Measurements from ENCODE around the gene NEMP2.
A peak's percentile ranks its signal among the peaks of the same experiment; 100 is the strongest.

The NEMP2 gene

DNA sequence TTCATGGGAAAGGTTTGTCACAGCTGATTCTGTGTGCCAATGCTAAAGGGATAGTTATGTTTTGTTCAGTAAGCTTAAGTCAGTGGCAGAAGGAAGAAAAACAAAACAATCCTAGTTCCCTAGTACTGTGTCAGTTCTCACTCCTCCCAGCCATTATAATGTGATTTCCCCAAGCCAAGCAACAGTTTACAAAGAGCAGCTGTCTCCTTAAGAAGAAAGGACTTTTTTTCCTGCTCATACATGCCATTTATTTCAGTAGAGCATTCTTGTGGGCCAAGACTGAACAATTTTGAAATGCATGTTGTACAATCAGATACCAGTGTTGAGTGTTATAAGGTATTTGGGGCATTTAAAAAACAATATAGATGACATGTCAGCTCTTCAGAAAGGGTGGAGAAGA lies 52.1 kb downstream of the NEMP2 start:
- peaks cover 0 to 8% (median 2%) of the 10 kb centered on the region in 4 donors for H3K4me1 ChIP-seq
- intact Hi-C loops (cut with DNase I; ENCODE audit: low total_unique reads): no loop called here
- H3K9me3 ChIP-seq: no peaks in the 10 kb centered on the region
- no peaks in the 10 kb centered on the region for H3K36me3 ChIP-seq
- H3K27ac ChIP-seq: no peak overlapping the region
- TF ChIP-seq, protein P1, sequence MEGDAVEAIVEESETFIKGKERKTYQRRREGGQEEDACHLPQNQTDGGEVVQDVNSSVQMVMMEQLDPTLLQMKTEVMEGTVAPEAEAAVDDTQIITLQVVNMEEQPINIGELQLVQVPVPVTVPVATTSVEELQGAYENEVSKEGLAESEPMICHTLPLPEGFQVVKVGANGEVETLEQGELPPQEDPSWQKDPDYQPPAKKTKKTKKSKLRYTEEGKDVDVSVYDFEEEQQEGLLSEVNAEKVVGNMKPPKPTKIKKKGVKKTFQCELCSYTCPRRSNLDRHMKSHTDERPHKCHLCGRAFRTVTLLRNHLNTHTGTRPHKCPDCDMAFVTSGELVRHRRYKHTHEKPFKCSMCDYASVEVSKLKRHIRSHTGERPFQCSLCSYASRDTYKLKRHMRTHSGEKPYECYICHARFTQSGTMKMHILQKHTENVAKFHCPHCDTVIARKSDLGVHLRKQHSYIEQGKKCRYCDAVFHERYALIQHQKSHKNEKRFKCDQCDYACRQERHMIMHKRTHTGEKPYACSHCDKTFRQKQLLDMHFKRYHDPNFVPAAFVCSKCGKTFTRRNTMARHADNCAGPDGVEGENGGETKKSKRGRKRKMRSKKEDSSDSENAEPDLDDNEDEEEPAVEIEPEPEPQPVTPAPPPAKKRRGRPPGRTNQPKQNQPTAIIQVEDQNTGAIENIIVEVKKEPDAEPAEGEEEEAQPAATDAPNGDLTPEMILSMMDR (IDR thresholded peaks at IDR 0.05): no peak
- no peak overlapping the region for H3K4me3 ChIP-seq
- DNase-seq: no peak
- H3K27me3 ChIP-seq: no peaks in the 10 kb centered on the region

DNA sequence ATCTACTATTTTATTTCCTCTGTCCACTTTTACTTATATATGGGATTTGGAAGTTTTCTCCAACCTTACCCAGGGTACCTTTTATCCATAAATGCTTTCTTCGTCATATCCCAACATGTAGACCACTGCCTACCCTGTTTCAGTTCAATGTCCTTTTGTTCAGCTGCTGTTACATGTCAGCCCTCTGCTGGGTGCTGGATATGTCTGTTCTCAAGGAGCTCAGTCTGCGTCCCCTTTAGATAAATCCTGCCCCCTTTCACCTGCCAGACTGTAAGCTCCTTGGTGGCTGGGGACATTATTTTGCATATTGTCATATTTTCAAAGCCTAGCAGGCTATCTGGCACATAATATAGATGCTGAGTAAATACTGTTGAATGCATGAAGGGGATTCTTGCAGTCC lies 53.2 kb downstream of the NEMP2 start:
- H3K27ac ChIP-seq: no peak overlapping the region
- TF ChIP-seq, protein P1 (IDR thresholded peaks at IDR 0.05): no peak

DNA sequence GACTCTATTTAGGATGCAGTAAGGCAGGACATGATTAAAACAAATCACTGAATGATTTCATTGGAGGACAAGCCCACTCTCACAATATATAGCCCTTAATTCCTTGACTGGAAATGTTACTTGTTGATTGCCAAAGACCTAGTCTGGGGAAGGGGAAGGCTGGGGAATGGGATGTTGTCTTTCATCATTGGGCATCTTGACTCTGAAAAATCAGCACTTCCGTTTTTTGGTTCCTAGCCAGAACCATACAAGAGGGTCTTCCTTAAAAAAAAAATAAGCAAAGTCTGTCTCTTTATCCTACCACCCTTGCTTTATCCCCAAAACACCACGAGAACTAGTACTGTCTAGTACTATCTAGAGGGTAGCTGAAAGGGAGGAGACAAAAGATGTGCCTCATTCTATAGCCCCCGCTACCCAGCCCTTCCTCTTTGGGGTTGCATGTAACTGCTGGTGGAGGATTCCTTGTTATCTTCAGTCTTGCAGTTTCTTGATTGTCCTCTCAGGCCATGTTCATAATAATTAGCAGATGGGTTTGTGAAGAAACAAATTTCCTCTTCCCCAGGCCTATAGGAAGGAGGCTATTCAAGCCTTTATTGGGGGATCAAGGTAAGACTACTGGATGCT lies 55.8 kb downstream of the NEMP2 start:
- Histone ChIP-seq H3K4me3 (no peak overlapping the region), H3K27me3 (no peaks in the 10 kb centered on the region), H3K9me3 (no peaks in the 10 kb centered on the region), H3K4me1 (peaks cover 0 to 8% (median 2%) of the 10 kb centered on the region in 4 donors), H3K27ac (no peak overlapping the region), H3K36me3 (no peaks in the 10 kb centered on the region)
- DNase-seq: no peak
- intact Hi-C loops (cut with DNase I; ENCODE audit: low total_unique reads): no loop called here
- TF ChIP-seq, protein P1 (IDR thresholded peaks at IDR 0.05): no peak

More for the DNA sequence above, 53.2 kb downstream of the NEMP2 start:
- no peak for DNase-seq
- Histone ChIP-seq H3K4me1 (peaks cover 0 to 8% (median 2%) of the 10 kb centered on the region in 4 donors), H3K27me3 (no peaks in the 10 kb centered on the region), H3K9me3 (no peaks in the 10 kb centered on the region), H3K36me3 (no peaks in the 10 kb centered on the region), H3K4me3 (no peak overlapping the region)
- intact Hi-C loops (cut with DNase I; ENCODE audit: low total_unique reads): no loop called here

DNA sequence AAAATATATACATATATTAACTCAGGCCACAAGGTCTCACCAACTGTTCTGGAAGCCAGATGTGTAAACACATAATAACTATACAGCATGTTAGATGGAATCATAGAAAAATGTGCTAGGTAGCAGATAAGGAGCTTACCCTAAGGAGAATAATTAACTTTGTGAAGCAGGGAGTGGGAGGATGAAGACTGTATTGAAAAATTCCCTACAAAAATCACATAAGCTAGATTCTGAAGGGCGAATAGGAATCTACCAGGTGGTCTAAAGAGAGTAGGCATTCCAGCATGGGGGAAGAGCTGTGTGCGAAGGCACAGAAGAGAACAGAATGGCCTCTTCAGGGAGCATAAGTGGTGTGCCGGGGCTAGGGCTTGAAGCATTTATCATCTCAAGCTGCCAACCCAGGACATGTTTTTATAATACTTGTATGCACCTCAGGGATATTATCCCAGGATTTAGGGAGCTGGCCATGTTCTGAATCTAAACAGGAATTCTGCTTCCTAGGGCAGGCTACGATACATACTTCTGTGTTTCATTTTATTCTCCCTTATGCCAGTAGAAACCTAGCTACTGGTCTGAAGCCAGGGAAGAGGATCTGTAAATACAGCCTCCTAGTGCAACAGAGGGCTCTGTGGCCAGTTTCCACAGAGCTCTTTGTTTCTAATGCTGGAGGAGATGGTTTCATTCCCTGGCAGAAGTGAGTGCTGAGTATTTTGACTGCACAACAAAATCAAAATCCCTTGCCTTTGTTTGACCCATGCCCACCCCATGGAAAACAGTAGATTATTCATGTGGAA lies 56.7 kb downstream of the NEMP2 start:
- TF ChIP-seq, protein P1 (IDR thresholded peaks at IDR 0.05): no peak
- Histone ChIP-seq H3K27ac (no peak overlapping the region), H3K4me3 (no peak overlapping the region), H3K27me3 (no peaks in the 10 kb centered on the region), H3K9me3 (no peaks in the 10 kb centered on the region), H3K4me1 (peaks cover 0 to 8% (median 2%) of the 10 kb centered on the region in 4 donors), H3K36me3 (no peaks in the 10 kb centered on the region)
- intact Hi-C loops (cut with DNase I; ENCODE audit: low total_unique reads): no loop called here
- DNase-seq: no peak

DNA sequence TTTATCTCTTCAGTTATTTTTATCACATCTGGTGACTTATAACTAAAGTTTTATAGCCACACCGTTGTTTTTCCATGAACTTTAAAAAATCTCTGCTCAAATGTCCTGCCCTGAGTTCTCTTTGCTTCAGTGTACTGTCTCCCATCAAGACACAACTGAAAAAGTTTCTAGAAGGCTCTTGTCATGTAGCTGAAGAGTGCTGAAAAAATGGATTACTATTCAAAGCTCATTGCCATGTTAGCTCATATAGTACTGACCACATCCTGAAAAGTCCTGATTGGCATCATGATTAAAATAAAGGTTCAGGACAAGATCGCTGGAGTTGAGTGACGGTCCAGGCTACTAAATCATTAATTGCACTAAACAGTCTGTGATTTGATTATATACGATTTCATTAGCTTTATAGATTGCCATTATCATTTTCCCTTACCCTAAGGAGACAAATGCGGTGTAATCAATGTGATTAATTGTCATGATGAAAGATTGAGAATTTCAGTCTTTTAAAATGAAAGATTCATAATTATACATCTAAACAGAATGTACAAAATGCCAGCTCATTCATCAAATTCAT lies 64.2 kb downstream of the NEMP2 start:
- peaks cover 0 to 34% (median 19%) of the 10 kb centered on the region in 4 donors for H3K4me1 ChIP-seq
- H3K36me3 ChIP-seq: peaks cover 4 to 7% (median 6%) of the 10 kb centered on the region in 3 donors
- intact Hi-C loops (cut with DNase I; ENCODE audit: low total_unique reads): no loop called here
- TF ChIP-seq, protein P1 (IDR thresholded peaks at IDR 0.05): no peak
- no peak overlapping the region for H3K4me3 ChIP-seq
- DNase-seq: no peak
- H3K27ac ChIP-seq: peak overlapping the region in 1 of 2 donors; percentile 66
- H3K9me3 ChIP-seq: no peaks in the 10 kb centered on the region
- H3K27me3 ChIP-seq: no peaks in the 10 kb centered on the region
